AG09319 (cell line): ENCODE measurements around the gene CLPX.

Source experiments
- DNase-seq: peaks from one replicate; pipeline ENCODE4 v3.0.0-alpha.2; 2010; ENCODE audit warnings: low read depth; ENCODE audit errors: extremely low read depth
- TF ChIP-seq, protein P1 (sequence below): IDR thresholded peaks from 2 replicates; pipeline ENCODE4 v1.5.1; 2011; ENCODE audit warnings: low read depth, mild to moderate bottlenecking, inconsistent platforms, low read length, moderate library complexity

CLPX gene

DNA sequence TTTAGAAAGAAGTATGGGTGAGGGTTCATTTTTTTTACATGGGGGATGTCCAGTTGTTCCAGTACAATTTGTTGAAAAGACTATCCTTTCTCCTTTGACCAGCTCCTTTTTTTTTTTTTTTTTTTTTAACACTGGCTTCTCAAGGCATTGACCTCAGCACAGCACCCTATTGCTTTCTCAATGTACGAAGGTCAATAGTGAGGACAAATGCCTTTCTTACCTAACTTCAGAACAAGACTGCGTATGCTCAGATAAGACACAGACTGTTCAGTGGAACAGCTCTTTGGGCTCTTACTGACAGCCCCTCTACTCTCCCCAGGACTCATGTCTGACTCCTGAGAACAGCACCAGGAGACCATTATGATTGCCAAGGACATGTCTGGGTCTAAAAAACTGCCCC is 36.6 kb upstream of the CLPX start:
- DNase-seq = no peak
- TF ChIP-seq, protein P1, sequence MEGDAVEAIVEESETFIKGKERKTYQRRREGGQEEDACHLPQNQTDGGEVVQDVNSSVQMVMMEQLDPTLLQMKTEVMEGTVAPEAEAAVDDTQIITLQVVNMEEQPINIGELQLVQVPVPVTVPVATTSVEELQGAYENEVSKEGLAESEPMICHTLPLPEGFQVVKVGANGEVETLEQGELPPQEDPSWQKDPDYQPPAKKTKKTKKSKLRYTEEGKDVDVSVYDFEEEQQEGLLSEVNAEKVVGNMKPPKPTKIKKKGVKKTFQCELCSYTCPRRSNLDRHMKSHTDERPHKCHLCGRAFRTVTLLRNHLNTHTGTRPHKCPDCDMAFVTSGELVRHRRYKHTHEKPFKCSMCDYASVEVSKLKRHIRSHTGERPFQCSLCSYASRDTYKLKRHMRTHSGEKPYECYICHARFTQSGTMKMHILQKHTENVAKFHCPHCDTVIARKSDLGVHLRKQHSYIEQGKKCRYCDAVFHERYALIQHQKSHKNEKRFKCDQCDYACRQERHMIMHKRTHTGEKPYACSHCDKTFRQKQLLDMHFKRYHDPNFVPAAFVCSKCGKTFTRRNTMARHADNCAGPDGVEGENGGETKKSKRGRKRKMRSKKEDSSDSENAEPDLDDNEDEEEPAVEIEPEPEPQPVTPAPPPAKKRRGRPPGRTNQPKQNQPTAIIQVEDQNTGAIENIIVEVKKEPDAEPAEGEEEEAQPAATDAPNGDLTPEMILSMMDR = no peak

DNA sequence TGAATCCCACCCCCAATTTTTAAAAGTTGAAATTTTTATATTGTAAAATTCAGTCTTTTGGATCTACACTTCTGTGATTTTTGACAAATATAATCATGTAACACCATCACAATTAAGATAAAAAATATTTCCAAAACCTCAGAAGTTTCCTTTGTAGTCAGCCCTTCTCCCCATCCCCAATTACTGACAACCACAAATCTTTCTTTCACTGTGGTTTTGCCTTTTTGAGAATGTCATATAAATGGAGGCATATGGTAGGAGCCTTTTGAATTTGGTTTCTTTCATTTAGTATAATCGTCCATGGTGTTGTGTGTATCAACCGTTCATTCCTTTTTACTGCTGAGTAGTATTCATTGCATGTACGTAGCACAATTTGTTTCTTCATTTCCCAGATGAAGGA is 34.0 kb upstream of the CLPX start:
- DNase-seq = no peak
- TF ChIP-seq, protein P1 = no peak

DNA sequence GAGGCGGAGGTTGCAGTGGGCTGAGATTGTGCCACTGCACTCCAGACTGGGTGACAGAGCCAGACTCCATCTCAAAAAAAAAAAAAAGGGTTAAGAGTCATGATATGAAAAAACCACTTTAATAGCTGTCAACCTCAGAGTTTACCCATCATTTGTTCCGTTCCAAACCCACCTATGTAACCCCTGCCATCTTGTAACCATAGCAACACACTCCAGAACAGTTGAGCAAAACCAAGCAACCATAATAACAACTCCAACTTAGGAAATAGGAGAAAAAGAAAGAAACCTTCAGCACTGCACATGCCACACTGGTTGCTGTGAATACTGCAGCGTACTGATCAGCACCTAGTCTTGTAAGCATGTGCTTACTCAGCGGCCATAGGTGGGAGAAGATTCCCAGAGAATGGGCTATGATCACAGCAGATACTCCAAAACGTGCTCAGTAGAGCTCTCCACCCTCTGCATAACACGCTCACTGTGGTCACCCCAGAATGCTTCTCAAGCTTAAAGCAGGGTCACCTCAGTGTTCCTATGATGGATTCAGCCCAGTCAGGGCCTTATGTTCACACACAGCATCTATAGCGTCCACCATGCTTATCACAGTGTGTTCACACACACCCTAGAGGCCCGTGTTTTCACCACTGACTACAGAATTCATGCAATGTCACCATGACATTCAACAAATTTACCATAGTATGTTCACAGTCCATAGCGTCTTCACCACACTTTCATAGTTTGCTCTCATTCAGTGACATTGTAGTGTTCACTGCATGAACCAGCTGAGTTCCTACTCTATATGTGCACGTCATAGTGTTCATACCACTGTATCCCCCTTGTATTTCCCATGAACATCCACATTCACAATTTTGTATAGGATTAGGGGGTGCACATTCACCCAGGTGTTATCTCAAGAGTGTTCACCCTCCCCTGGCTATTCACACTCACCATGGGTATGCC is 32.7 kb upstream of the CLPX start:
- no peak for DNase-seq
- TF ChIP-seq, protein P1 = no peak

DNA sequence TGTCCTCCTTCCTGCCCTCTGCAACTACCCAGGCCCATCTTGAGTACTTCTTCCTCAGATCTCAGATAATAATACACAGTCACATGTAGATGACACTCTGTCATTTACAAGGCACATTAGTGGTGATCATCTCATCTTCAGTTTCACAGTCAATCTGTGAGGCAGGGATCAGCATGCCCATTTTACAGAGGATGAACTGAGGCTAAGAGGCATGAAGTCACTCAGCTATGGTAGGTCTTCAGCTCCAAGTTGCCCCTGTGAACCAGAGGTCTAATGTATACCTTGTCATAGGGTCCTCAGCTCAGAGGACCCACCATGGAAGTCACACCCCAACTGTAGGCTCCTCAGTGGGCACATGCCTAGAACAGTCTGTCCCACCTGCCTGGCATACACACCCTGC is 30.4 kb upstream of the CLPX start:
- TF ChIP-seq, protein P1 = no peak
- DNase-seq = no peak

DNA sequence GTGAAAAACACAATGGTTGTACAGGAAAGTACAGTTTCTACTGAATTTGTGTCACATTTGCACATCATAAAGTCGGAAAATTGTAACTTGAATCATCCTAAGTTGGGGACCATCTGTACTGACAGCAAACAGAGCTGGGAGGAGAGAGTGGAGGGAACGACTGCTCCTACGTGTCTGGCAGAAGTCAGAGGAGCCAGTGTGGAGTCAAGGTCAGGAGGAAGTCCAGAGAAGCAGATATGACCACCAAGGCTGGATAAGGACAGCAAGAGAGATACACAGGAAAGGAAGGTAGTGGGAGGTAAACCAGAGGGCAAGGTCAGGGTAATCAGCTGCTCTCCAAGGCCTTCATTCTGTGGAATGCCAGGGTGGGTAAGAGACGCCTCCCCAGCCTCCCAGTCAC is 28.9 kb upstream of the CLPX start:
- TF ChIP-seq, protein P1 = no peak
- no peak for DNase-seq

DNA sequence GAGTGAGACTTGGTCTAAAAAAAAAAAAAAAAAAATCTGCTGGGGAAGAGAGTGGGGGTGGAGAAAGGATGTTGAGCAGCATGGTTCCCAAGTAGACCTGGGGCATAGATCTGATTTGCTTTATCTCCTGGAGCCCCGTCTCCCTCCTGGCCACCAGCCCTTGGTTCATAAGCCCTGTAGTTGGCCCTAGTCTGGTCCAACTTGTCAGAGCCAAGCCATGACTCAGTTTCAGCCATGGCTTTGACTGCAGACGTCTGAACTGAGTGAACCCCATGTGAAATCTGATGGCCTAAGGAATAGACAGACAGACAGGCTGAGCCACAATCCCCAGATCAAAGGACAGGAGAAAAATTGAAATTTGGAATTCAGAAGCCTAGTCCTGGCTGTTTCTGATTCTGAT is 28.1 kb upstream of the CLPX start:
- DNase-seq = no peak
- TF ChIP-seq, protein P1 = no peak

DNA sequence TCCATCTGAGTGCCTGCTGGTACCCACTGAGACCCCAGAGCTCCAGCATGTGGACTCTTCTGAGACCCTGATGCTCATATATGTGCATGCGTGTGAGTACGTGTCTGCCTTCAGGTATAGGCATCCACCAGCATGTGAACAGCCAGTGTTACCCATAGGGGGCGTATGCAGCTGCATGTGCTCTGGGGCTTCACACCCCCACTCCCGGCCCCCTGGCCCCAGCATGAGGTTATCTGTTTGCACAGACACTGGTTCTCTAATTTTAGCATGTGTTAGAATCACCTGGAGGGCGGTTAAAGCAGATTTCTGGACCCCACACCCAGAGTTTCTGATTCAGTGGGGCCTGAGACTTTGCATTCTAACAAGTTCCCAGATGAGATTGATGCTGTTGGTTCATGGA is 27.0 kb upstream of the CLPX start:
- DNase-seq = no peak
- TF ChIP-seq, protein P1 = peak; percentile 28
